Measurements from ENCODE around the gene NFAT5. TPM values are rescaled to one million over a fixed set of nuclear protein-coding genes. Genes with fewer than 3 reads are reported as not detected.
"Not testable (repeated sequence)": the region's sequence is repeated elsewhere in the genome, so short reads cannot be mapped to it uniquely, and the experiment has no call there.

The NFAT5 gene, protein sequence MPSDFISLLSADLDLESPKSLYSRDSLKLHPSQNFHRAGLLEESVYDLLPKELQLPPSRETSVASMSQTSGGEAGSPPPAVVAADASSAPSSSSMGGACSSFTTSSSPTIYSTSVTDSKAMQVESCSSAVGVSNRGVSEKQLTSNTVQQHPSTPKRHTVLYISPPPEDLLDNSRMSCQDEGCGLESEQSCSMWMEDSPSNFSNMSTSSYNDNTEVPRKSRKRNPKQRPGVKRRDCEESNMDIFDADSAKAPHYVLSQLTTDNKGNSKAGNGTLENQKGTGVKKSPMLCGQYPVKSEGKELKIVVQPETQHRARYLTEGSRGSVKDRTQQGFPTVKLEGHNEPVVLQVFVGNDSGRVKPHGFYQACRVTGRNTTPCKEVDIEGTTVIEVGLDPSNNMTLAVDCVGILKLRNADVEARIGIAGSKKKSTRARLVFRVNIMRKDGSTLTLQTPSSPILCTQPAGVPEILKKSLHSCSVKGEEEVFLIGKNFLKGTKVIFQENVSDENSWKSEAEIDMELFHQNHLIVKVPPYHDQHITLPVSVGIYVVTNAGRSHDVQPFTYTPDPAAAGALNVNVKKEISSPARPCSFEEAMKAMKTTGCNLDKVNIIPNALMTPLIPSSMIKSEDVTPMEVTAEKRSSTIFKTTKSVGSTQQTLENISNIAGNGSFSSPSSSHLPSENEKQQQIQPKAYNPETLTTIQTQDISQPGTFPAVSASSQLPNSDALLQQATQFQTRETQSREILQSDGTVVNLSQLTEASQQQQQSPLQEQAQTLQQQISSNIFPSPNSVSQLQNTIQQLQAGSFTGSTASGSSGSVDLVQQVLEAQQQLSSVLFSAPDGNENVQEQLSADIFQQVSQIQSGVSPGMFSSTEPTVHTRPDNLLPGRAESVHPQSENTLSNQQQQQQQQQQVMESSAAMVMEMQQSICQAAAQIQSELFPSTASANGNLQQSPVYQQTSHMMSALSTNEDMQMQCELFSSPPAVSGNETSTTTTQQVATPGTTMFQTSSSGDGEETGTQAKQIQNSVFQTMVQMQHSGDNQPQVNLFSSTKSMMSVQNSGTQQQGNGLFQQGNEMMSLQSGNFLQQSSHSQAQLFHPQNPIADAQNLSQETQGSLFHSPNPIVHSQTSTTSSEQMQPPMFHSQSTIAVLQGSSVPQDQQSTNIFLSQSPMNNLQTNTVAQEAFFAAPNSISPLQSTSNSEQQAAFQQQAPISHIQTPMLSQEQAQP (N-terminal part only)
- 6.3 and 10.8 TPM in 2 replicates for total RNA-seq (2014; rRNA removed; shearing (Covaris generic))

DNA sequence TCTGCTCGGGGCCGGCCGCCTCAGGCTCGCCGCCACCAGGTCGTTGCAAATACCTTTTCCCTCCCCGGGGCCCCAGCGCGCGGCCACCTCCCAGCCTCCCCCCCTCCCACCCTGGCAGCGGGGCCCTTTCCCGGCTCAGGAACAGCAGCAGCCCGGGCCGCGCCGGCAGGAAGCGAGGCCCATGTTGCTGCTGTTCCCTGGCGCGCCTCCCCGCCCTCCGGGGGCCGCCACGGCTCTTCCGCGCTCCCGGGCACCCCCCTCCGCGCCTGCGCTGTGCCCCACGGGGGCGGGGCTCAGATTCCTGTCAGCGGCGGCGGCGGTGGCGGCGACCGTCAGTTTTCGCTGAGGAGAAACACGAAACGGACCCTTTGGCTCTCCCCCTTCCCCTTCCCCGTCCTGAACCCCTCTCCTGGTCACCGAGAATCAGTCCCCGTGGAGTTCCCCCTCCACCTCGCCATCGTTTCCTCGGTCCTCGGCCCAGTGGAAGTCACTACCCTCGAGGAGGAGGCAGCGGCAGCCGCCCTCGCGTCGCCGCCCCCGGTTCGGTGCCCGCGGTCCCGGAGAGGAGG lies at the start of gene NFAT5:
TSS of gene NFAT5 (plus strand) at position 296 of the 569 bp plus-strand sequence. CDS start 336 bp downstream, outside the sequence.
- peak; percentile 94 for DNase-seq (ENCODE audit: low spot score)

DNA sequence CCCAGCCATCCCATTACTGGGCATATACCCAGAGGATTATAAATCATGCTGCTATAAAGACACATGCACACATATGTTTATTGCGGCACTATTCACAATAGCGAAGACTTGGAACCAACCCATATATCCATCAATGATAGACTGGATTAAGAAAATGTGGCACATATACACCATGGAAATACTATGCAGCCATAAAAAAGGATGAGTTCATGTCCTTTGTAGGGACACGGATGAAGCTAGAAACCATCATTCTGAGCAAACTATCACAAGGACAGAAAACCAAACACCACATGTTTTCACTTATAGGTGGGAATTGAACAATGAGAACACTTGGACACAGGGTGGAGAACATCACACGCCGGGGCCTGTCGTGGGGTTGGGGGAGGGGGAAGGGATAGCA lies 47.9 kb upstream of the NFAT5 start:
- not testable (repeated sequence) for DNase-seq (ENCODE audit: low spot score)

- no peak for DNase-seq (ENCODE audit: low spot score)
Observed at GRCh38 chr16:69520413-69520799, 45.4 kb upstream of the NFAT5 start.

DNA sequence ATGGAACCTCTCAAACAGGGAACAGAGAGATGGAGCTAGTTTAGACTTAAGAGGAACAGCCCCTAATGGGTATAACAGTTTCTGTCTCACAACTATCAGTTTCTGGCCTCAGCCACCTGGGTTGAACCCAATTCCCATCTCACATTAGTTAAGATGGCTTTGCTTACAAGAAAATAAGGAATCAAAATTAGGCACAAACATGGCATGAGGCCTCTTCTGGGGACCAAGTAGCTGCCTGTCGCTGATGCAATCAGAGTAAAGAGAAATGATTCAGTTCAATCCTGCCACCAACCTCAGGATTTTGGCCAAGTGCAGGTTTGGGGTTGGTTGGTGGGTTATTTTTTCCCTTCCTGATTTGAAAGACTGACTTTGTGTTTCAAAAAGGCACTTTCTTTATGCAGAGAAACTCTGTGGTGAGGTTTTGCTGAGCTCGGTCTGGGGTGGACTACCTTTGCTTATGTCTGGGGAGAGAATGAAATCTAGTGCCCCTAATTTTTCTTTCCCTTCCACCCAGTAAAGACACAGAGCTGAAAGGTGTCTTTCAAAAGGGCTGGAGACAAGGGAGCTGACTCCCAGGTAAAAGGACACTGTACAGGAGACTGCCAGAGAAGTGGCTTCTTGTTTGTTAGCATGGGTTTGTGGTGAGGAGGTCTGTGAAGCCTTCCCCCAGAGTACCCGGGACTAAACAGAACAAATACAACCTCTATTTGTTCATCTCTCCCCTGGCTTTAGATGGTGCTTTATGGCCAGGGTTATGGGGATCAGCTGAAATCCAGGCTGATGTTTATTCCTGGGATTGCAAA lies 44.8 kb upstream of the NFAT5 start:
- no peak for DNase-seq (ENCODE audit: low spot score)

DNA sequence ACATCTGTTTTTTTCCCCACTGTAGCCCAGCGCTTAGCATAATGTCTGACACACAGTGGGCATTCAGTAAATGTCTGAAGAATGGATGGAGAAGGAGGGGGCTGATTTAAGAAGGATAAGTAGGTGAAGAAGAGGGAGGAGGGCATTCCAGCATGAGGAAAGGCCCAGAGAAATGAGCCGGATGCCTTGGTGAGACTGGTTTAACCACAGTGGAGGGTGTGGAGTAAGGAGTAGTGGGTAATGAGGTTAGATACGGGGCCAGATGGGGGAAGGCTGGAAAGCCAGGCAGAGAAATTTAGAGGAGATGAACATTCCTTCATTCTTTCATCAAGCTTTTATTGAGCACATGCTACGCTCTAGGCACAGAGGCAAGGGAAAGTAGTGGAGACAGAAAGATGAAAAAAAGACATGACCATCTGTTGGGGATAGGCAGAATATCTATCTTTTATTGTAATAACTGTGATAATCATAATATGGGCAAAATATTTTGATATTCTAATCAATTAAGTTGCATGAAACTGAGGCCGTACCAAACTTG lies 43.7 kb upstream of the NFAT5 start:
- no peak for DNase-seq (ENCODE audit: low spot score)

DNA sequence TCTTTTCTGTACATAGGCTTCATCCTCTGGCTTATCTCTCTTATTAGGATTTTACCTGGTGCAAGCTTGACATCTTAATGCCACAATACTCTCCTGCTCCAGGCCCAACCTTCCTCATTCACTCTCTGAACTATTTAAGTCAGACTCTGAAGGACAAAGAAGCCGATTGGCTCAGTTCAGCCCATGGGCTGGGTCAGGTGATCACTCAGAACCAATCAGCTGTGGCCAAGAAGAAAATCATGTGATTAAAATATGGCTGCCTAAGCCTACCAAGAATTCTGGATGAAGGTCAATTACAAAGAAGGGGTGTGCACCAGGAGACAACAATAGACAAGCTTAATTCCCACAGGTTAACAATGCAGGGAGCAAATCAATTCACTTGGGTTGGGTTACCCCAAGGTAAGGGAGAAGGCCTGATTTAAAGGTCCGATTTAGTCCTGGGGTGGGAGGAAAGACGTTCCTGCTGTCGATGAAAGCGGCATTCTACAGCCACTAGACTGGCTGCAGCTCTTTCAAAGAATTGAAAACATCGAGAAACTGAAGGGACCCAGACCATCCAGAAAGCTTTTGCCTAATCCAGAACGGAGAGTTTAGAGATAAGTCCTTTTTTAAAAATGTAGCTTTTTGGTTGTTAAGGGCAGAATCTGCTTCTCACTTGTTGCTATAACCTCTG lies 42.9 kb upstream of the NFAT5 start:
- peak; percentile 63 for DNase-seq (ENCODE audit: low spot score)

GRCh38 chr16:69523566-69524305 lies 42.0 kb upstream of the NFAT5 start:
- DNase-seq (ENCODE audit: low spot score): peak; percentile 81

DNA sequence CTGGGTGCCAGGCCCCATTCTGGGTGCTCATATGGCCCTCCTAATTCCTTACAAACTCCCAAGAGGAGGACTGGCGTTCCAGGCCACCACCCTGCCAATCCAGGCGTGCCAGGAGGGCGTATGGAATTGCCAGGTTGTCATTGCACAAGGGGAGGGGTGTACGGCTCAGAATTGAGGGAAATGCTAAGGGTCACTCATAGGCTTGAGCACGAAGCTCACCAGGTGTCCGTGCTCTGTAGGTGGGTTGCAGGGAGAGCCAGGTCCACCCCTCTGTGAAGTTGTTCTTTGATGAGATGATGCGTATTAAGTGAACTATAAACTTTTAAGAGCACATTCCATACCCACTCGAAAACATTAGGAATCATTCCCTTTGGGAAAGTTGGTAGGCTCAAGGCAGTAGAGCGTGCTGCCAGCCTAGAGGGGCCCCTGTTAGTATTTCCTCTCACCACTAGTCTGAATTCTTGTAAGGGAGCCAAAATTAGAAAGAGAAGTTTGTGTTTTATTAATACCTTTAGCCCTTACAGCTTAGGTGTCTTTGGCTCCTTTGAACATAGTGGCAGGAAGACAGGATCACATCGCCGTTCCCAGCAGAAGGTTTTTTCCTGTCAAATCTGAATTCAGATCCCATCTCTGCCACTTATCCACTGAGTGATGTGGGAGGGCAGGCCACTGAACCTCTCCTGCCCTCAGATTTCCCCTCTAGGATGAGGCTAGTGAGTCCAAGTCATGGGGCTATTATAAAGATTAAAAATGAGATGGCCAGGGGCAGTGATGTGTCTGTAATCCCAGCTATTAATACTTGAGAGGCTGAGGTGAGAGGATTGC lies 38.7 kb upstream of the NFAT5 start:
- no peak for DNase-seq (ENCODE audit: low spot score)

- no peak for DNase-seq (ENCODE audit: low spot score)
Observed at GRCh38 chr16:69531988-69532387, 33.8 kb upstream of the NFAT5 start.

DNA sequence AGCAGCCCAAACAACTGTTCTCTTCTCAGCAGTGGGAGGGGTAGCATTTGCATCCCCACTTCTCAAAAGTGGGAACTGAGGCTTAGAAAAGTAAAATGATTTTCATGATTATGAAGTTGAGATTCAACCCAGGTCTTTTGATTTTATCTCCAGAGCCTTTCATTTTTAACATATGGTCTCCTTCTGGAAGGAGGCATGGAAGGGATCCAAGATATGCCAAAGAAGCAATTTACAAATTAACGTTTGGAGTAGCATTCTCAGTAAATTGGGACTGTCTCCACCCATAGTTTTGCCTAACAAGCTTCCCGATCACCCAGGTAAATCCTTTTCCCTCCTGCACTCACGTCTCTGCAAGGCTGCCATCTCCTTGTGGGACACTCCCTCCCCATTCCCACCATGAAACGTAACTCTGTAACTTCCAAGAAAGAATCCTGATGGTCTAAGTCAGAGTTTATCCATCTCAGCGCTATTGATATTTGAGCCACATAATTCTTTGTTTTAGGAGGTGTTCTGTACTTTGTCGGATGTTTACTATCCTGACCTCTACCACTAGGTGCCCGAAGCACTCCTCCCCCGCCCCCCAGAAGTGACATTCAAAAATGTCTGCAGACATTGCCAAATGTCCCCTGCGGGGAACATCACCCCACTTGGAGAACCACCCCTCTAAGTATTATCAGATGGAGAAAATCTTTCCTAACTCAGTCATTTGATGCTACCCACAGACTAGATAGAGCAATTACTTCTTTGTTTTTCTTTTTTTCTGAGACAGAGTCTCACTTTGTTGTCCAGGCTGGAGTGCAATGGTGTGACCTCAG lies 32.9 kb upstream of the NFAT5 start:
- no peak for DNase-seq (ENCODE audit: low spot score)

GRCh38 chr16:69534720-69535119 lies 31.0 kb upstream of the NFAT5 start:
- no peak for DNase-seq (ENCODE audit: low spot score)

DNA sequence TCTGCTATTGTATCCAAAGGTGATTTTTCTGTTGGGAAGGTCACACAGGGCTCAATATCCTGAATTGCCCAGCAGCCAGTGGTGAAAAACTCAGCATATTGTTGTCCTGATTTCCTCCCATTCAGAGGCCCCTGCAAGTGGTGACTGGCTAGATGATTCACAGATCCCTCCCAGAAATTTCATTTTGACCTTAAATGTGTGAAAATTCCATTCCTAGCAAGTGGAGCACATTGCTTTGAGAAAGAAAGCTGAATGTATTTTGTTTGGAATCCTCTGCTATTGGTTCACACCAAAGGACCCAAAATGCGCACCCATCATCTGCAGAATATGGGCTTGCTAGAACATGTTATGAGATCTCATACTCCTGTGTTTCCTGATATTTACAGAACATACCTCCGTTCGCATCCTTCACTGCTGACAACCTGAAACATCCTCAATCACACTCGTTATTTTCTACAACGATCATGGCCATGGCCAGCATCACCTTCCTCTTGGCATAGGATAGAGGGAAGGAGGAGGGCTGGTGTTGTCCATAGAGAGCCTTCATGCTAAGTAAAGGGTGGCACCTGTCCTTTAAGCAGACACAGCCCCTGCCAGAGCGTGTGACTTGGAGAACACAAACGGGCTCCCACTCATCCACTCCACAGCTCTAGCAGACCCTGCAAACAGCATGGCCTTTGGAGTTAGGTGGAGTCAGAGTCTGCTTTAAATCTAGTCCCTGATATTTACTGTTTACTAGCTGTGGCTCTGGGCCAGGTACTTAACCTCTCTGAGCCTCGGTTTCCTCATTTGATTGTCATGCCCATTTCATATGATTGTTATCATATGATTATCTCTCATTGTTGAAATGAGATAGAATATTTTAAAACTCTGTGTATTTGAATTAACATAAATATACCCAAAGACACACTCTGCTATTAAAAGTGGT lies 30.4 kb upstream of the NFAT5 start:
- no peak for DNase-seq (ENCODE audit: low spot score)

DNA sequence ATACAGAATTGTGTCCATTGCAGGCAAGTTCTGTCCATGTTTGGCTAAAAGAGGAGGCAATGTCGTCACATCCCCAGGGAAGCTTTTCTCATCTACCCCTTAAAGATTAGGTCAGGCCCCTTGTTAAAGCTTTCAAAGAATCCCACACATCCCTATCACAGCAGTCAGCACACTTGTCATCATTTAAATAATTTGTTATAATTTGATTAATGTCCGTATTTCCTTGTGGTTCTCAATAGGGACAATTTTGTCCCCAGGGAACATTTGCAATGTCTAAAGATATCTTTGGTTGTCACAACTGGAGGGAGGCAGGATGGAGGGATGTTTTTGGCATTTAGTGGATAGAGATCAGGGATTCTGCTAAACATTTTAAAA lies 28.1 kb upstream of the NFAT5 start:
- DNase-seq (ENCODE audit: low spot score): no peak

DNA sequence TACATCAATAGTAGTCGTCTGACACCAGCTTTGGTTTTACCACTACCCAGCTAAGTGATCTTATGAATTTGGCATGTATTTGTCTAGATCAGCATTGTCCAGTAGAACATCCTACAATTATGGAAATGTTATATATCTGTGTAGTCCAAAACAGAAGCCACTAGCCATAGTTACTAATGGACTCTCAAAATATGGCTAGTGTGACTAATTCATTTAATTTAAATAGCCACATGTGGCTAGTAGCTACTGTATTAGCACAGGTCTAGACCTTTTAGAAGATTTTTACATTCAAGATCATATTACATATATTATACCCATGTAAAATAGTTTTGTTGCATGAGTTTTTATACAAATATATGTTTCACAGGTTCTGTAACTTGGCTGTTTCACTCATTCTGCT lies 27.0 kb upstream of the NFAT5 start:
- no peak for DNase-seq (ENCODE audit: low spot score)

GRCh38 chr16:69542974-69543373 lies 22.8 kb upstream of the NFAT5 start:
- DNase-seq (ENCODE audit: low spot score): no peak

DNA sequence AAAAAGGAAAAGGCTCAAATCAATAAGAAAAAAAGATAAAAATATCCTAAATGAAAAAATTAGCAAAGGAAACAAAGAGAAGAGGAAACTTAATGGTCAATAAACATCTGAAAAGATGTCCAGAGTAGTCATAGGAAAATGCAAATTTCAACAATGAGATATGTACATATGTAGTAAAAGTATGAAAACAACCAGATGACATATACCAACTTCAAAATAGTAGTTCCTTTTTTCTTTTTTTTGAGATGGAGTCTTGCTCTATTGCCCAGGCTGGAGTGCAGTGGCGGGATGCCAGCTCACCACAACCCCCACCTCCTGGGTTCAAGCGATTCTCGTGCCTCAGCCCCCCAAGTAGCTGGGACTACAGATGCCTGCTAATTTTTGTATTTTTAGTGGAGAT lies 21.7 kb upstream of the NFAT5 start:
- no peak for DNase-seq (ENCODE audit: low spot score)

Data from HT-29 (cell line).